ENCODE measurements around the gene RANBP3L.
"Not testable (repeated sequence)": the region's sequence is repeated elsewhere in the genome, so short reads cannot be mapped to it uniquely, and the experiment has no call there.

Gene RANBP3L

GRCh38 chr5:36208786-36209185 lies 92.9 kb downstream of the RANBP3L start:
- no peak overlapping the region for H3K4me3 ChIP-seq (replicated peaks; ENCODE audit: low read depth, low read length)
- DNase-seq (ENCODE audit: extremely low read depth, low read depth) = no peak
- TF ChIP-seq CTCF (IDR thresholded peaks at IDR 0.05; ENCODE audit: low read depth, low read length, missing control alignments) = no peak

- no peak for DNase-seq (ENCODE audit: extremely low read depth, low read depth)
- no peak overlapping the region for H3K4me3 ChIP-seq (replicated peaks; ENCODE audit: low read depth, low read length)
- TF ChIP-seq CTCF (IDR thresholded peaks at IDR 0.05; ENCODE audit: low read depth, low read length, missing control alignments) = no peak
These were observed 94.8 kb downstream of the RANBP3L start for GRCh38 chr5:36206913-36207312.

- DNase-seq (ENCODE audit: extremely low read depth, low read depth) = no peak
- no peak for TF ChIP-seq CTCF (IDR thresholded peaks at IDR 0.05; ENCODE audit: low read depth, low read length, missing control alignments)
- no peak overlapping the region for H3K4me3 ChIP-seq (replicated peaks; ENCODE audit: low read depth, low read length)
These were observed 96.4 kb downstream of the RANBP3L start for GRCh38 chr5:36205329-36205728.

GRCh38 chr5:36202521-36202961 lies 99.2 kb downstream of the RANBP3L start:
- DNase-seq (ENCODE audit: extremely low read depth, low read depth) = no peak
- H3K4me3 ChIP-seq (replicated peaks; ENCODE audit: low read depth, low read length) = no peak overlapping the region
- no peak for TF ChIP-seq CTCF (IDR thresholded peaks at IDR 0.05; ENCODE audit: low read depth, low read length, missing control alignments)

- no peak for DNase-seq (ENCODE audit: extremely low read depth, low read depth)
- no peak overlapping the region for H3K4me3 ChIP-seq (replicated peaks; ENCODE audit: low read depth, low read length)
- no peak for TF ChIP-seq CTCF (IDR thresholded peaks at IDR 0.05; ENCODE audit: low read depth, low read length, missing control alignments)
These were observed 101.2 kb downstream of the RANBP3L start for GRCh38 chr5:36200513-36200912.

- no peak overlapping the region for H3K4me3 ChIP-seq (replicated peaks; ENCODE audit: low read depth, low read length)
- TF ChIP-seq CTCF (IDR thresholded peaks at IDR 0.05; ENCODE audit: low read depth, low read length, missing control alignments) = no peak
- no peak for DNase-seq (ENCODE audit: extremely low read depth, low read depth)
These were observed 102.1 kb downstream of the RANBP3L start for GRCh38 chr5:36199620-36200019.

GRCh38 chr5:36198783-36199182 lies 102.9 kb downstream of the RANBP3L start:
- not testable (repeated sequence) for H3K4me3 ChIP-seq (replicated peaks; ENCODE audit: low read depth, low read length); DNase-seq (ENCODE audit: extremely low read depth, low read depth)
